GM21390 (cell line): Measurements from ENCODE around the gene JPH3.
"Not testable (repeated sequence)": the region's sequence is repeated elsewhere in the genome, so short reads cannot be mapped to it uniquely, and the experiment has no call there.

ENCODE experiments used
- ATAC-seq: cut with Tn5 transposase; IDR thresholded peaks from one replicate; pipeline ENCODE4 v1.9.1; 2021; ENCODE audit not compliant: unreplicated experiment

Gene JPH3

GRCh38 chr16:87678618-87679017 is 76.3 kb downstream of the JPH3 start:
- no peak for ATAC-seq

DNA sequence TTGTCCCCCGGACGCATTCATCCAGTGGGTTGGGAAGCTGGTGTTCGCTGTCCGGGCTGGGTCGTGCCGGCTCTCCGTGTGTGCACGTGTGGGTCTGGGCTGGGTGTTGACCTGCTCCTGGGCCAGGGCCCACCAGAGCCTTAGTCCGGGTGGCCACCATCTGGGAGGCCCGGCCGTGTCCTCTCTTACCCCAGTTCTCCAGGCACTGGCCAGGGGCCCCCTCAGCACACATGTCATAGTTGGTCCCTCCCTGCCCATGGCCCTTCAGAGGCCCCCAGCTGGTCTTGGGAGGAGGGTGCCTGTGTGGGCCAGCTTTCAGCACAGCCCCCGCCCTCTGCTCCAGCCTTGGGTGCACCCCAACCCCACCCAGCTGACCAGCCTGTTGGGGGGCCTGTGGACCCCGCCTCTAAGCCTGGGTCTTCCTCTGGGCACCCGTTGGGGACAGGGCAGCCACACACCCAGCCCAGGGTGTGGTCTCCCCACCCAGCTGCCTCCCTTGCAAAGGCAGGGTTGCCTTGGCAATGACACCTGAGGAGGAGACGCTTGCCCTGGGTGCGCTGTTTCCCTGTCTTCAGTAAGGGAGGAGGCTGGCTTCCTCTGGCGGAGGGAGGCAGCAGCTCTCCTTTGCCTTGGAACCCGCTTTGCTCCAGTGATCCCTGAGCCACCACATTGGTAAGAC is 77.4 kb downstream of the JPH3 start:
- ATAC-seq = no peak

- no peak for ATAC-seq
Measured at GRCh38 chr16:87680272-87680644, 78.0 kb downstream of the JPH3 start.

GRCh38 chr16:87681051-87681602 is 78.8 kb downstream of the JPH3 start:
- ATAC-seq = not testable (repeated sequence)

- no peak for ATAC-seq
Measured at GRCh38 chr16:87681981-87682570, 79.8 kb downstream of the JPH3 start.

DNA sequence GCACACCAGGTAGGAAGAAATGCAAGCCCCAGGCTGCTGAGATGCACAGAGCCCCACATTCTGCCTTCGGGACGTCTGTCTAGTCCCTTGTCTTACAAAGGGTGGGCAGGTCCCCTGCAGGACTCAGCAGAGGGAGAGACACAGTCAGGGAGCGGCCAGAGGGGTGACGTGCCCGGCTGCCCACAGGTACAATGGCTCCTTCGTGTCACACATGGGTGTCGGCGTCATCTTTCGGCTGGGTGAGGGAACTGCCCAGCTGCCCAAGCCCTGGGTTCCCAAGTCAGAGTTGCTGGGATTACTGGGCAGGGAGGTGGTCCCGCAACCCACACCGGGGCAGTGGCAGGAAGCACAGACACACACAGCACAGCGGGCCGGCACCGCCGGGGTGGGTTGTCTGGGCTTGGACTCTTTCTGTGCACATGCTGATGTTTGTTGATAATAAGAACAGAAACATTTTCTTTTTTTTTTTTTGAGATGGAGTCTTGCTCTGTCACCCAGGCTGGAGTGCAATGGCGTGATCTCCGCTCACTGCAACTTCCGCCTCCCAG is 80.6 kb downstream of the JPH3 start:
- no peak for ATAC-seq

GRCh38 chr16:87684106-87684677 is 81.9 kb downstream of the JPH3 start:
- ATAC-seq = no peak

- no peak for ATAC-seq
Measured at GRCh38 chr16:87684711-87685404, 82.5 kb downstream of the JPH3 start.

- no peak for ATAC-seq
Measured at GRCh38 chr16:87685405-87685755, 83.1 kb downstream of the JPH3 start.

DNA sequence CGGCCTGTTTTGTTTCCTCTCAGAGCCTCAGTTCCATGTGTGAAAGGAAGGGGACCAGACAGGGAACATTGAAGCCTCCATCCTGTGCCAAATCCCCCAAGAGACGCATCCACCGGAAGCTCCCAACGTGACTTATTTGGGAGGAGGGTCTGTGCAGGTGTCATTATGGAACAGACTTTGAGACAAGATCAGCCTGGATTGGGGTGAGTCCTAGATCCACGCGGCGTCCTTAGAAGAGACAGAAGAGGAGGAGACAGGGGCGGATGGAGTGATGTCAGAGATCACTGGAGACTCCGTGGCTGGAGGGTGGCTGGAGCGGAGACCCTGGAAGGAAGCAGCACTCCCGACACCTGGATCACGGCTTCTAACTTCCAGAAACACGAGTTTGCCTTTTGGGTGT is 83.5 kb downstream of the JPH3 start:
- ATAC-seq = no peak

- no peak for ATAC-seq
Measured at GRCh38 chr16:87686697-87687096, 84.4 kb downstream of the JPH3 start.

DNA sequence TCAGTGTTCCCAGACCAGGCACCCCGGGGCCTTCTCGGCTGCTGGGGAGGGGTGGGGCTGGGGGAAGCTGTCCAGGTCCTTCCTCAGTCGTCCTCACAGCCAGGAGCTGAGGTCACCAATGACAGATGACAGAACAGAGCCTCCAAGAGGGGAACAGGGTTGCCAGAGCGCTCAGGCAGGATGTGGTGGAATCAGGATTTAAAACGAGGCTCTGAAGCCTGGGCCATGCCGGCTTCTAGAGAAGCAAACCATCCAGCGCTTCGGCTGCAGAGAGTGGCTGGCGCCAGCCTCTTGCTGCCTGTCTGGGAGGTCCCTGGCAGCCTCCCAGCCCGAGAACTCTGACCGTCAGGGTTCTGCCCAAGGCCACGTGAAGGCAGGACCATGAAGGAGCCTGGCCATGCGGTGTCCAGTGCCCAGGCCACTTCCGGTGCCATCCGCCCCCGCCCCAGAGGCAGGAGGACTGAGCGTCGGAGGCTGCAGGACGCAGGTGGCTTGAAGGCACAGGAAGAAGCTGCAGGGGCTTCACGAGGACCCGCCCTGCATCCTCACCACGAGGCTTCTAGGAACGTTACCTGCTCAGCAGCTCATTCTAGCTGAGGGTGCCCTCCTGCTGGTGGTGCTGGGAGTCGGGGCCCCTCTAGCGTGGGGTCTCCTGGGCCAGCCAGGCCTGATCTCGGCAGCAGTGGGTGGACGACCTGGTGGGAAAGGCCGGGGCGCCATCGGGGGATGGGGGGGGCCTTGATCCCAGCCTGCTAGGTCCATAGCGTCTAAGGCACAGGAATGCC is 85.0 kb downstream of the JPH3 start:
- no peak for ATAC-seq

DNA sequence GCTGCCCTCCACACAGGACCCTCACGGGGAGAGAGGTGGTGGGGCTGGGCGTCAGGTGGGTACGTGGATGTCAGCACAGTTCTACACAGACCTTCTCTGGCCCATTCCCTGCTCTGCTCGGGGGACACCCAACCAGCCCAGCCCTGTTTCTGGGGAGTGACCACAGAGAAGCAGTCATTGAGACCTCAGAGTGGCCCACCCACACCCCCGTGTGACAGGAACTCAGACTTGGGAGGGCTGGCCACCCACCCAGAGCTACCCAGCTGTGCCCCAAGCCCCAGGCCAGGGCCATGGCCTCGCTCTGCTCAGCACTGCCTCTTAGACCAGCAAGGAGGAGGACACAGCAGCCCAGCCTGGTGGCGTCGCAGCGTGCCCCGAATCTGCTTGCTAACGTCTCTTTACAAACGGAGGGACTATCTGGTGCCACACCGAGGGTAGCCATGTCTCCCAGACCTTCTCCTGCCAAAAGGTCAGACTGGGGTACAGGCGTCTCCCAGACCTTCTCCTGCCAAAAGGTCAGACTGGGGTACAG is 85.8 kb downstream of the JPH3 start:
- no peak for ATAC-seq

- no peak for ATAC-seq
Measured at GRCh38 chr16:87688876-87689815, 86.8 kb downstream of the JPH3 start.

DNA sequence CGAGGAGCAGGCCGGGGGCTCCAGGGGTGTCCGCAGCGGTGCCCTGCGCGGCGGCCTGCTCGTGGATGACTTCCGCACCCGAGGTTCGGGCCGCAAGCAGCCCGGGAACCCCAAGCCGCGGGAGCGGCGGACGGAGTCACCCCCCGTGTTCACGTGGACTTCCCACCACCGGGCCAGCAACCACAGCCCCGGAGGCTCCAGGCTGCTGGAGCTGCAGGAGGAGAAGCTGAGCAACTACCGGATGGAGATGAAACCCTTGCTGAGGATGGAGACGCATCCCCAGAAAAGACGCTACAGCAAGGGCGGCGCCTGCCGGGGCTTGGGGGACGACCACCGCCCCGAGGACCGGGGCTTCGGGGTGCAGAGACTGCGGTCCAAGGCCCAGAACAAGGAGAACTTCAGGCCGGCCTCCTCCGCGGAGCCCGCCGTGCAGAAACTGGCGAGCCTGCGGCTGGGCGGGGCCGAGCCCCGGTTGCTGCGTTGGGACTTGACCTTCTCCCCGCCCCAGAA is 87.7 kb downstream of the JPH3 start:
- no peak for ATAC-seq

- no peak for ATAC-seq
Measured at GRCh38 chr16:87690911-87691685, 88.8 kb downstream of the JPH3 start.

GRCh38 chr16:87691686-87692079 is 89.4 kb downstream of the JPH3 start:
- no peak for ATAC-seq

DNA sequence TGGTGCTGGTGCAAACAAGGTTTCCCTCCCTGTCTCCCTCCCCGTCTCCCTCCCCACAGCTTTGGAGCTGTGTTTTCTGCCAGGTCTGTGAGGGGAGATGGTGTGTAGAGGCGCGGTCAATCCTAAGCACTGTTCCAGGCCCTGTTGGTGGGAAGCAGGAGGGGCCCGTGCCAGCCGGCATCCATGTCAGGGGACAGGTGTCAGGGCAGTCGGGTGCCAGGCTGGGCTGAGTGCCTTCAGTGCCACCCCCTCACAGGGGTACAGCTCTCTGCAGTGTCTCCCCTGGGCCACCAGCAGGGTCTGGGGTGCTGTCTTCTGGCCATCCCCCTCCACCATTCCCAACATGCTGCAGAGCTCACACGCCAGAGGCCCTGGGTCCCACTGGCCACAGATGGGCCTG is 89.9 kb downstream of the JPH3 start:
- no peak for ATAC-seq

GRCh38 chr16:87692756-87693155 is 90.4 kb downstream of the JPH3 start:
- no peak for ATAC-seq
